Mesodermal cell (in vitro differentiated cells): ENCODE data around the gene SLC2A5.
"Not testable (repeated sequence)": the region's sequence is repeated elsewhere in the genome, so short reads cannot be mapped to it uniquely, and the experiment has no call there.

Source experiments
- H3K27ac ChIP-seq: 2 replicates; pipeline ENCODE4 v1.7.0; 2013; ENCODE audit warnings: mild to moderate bottlenecking, low read depth, low read length, moderate library complexity; ENCODE audit not compliant: severe bottlenecking
- H3K36me3 ChIP-seq: 2 replicates; pipeline ENCODE4 v1.7.1; 2013; ENCODE audit warnings: mild to moderate bottlenecking, low read length, moderate library complexity; ENCODE audit not compliant: control insufficient read depth, insufficient read depth
- H3K4me1 ChIP-seq: one replicate; pipeline ENCODE4 v1.7.1; 2013; ENCODE audit warnings: mild to moderate bottlenecking, low read length; ENCODE audit not compliant: insufficient read depth, control insufficient read depth, poor library complexity, severe bottlenecking
- H3K4me3 ChIP-seq: 2 replicates; pipeline ENCODE4 v1.7.0; 2013; ENCODE audit warnings: low read length, control low read depth, mild to moderate bottlenecking; ENCODE audit not compliant: insufficient read depth, poor library complexity, severe bottlenecking; ENCODE audit errors: extremely low read depth
- H3K9me3 ChIP-seq: 2 replicates; pipeline ENCODE4 v1.7.1; 2013; ENCODE audit warnings: mild to moderate bottlenecking, low read length, moderate library complexity; ENCODE audit not compliant: control insufficient read depth
- WGBS, 2 experiments: methylation state at CpG; one replicate each; pipeline ENCODE4 v1.1.5; 2013; ENCODE audit warnings: missing lambda C conversion rate in 2 of 2; ENCODE audit not compliant: insufficient coverage in 2 of 2; 5-methylcytosine and 5-hydroxymethylcytosine counted together

Gene SLC2A5

DNA sequence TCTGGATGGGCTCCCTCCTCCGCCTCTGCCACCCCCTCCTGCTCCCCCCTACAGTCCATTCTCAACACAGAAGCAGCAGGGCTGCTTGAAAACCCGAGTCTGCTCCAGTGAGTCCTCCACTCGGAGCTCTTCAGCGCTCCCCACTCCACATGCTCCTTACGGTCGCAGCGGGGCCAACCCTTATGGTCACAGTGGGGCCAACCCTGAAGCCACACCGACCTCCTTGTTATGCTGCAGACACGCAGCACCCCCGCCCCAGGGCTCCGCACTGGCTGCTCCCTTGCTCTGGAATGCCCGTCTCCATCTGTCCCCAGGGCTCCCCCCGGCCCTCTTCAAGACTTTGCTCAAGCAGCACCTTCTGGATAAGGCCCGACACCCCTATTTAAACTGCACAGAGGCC lies 36.9 kb upstream of the SLC2A5 start:
- 85 to 86% methylated on average over 13 of the region's 14 CpGs for WGBS, 2 experiments
- H3K4me3 ChIP-seq: no peak overlapping the region
- H3K4me1 ChIP-seq: peaks cover 3% of the 10 kb centered on the region
- H3K27ac ChIP-seq: no peak overlapping the region
- no peaks in the 10 kb centered on the region for H3K9me3 ChIP-seq
- no peaks in the 10 kb centered on the region for H3K36me3 ChIP-seq

- Histone ChIP-seq H3K36me3 (no peaks in the 10 kb centered on the region), H3K4me3 (no peak overlapping the region), H3K4me1 (no peaks in the 10 kb centered on the region), H3K9me3 (no peaks in the 10 kb centered on the region), H3K27ac (no peak overlapping the region)
- 91 to 92% methylated on average over 17 to 21 of the region's 22 CpGs for WGBS, 2 experiments
These were observed 36.0 kb upstream of the SLC2A5 start for GRCh38 chr1:9105336-9105867.

GRCh38 chr1:9101510-9102146 lies 32.2 kb upstream of the SLC2A5 start:
- WGBS, 2 experiments: 15 to 32% methylated on average over 3 of the region's 4 CpGs
- H3K9me3 ChIP-seq: no peaks in the 10 kb centered on the region
- no peak overlapping the region for H3K4me3 ChIP-seq
- H3K27ac ChIP-seq: no peak overlapping the region
- no peaks in the 10 kb centered on the region for H3K36me3 ChIP-seq
- H3K4me1 ChIP-seq: no peaks in the 10 kb centered on the region

DNA sequence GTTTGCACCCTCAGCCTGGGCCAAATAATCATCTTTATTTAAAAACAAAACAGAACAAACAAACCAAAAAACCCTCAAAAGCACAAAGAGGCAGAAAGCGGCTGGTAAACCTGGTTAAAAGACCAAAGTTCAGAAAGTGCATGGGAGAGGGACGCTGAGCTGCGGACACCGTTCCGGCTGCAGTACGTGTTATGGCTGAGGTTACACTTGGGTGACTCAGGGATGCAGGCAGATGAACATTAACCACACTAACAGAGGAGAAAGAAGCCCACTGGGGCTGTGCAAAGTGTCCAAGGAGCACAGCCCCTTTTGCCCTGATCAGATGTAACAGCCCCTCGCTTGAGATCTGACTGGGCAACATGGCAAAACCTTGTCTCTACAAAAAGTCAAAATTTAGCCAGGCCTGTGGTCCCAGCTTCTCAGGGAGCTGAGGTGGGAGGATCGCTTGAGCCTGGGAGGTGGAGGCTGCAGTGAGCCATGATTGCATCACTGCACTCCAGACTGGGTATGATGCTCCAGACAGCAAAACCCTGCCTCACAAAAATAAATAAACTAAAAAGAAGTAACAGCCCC lies 31.1 kb upstream of the SLC2A5 start:
- Histone ChIP-seq H3K27ac (no peak overlapping the region), H3K9me3 (peaks cover 9% of the 10 kb centered on the region), H3K36me3 (no peaks in the 10 kb centered on the region), H3K4me1 (no peaks in the 10 kb centered on the region), H3K4me3 (no peak overlapping the region)
- WGBS, 2 experiments: 97 to 98% methylated on average over 5 to 7 of the region's 8 CpGs

DNA sequence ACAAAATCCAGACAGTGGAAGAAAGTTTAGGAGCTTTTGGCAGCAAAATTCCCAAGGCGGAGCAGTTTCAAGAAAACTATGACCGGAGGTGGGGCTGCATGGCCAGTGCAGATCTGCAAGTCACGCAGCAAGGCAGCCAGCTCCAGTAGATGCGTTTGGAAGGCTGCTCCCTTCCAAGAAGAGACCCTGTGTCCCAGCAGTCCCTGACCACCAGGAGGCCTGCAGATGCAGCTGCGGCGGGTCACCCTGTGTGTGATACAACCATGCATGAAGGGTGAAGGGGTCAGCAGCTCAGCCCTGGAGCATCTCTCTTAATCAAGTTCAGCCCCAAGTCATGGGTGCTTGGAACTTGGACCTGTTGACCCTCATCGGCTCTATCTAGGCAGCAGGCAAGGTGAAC lies 30.1 kb upstream of the SLC2A5 start:
- WGBS, 2 experiments: 90 to 91% methylated on average over 7 of the region's 7 CpGs
- Histone ChIP-seq H3K9me3 (peaks cover 13% of the 10 kb centered on the region), H3K4me1 (no peaks in the 10 kb centered on the region), H3K36me3 (no peaks in the 10 kb centered on the region), H3K27ac (no peak overlapping the region), H3K4me3 (no peak overlapping the region)

DNA sequence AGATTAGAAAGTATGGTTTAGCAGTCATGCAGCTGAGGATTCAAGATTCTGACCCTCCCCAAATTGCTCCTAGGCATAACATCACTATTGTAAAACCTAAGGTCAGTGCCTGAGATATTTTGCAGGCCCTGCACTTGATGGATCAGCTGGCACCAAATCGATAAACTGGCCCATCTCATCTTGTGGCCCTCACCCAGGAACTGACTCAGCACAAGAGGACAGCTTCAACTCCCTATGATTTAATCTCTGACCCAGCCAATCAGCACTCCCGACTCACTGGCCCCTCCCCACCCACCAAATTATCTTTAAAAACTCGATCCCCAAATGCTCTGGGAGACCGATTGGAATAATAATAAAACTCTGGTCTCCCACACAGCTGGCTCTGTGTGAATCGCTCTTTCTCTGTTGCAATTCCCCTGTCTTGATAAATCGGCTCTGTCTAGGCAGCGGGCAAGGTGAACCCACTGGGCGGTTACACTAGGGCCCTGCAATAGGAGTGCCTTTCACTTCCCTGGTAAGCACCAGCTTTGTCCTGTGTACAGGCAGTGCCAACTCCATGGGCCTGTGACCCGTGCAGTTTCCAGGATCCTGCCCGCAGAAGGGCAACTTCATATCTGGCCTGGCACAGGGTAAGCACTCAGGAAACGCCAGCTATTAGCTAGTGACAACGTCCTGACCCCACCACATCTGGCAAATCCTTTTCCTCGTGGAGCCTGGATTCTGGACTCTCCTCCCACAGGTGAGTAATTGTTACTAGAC lies 28.7 kb upstream of the SLC2A5 start:
- peaks cover 15% of the 10 kb centered on the region for H3K9me3 ChIP-seq
- H3K4me3 ChIP-seq: no peak overlapping the region
- no peaks in the 10 kb centered on the region for H3K36me3 ChIP-seq
- 84 to 90% methylated on average over 13 of the region's 13 CpGs for WGBS, 2 experiments
- H3K27ac ChIP-seq: no peak overlapping the region
- H3K4me1 ChIP-seq: no peaks in the 10 kb centered on the region

DNA sequence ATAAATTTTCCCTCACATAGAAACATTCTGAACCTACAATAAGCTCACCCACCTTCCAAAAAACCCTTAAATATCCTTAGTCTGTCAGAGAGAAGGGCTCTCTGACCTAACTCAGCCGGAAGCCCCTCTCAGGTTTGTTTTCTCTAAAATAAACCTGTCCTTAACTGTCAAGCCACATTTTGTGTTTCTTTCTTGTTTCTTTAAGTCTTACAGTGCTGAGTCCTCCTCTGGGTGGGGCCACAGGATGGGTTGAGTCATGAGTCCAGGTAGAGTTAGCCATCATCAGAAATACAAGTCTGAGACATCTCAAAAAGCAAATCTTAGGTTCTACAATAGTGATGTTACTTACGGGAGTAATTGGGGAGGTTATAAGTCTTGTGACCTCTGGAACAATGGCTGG lies 26.4 kb upstream of the SLC2A5 start:
- no peaks in the 10 kb centered on the region for H3K36me3 ChIP-seq
- H3K4me1 ChIP-seq: no peaks in the 10 kb centered on the region
- no peak overlapping the region for H3K4me3 ChIP-seq
- WGBS, 2 experiments: 100% methylated on average over 1 of the region's 2 CpGs
- no peak overlapping the region for H3K27ac ChIP-seq
- peaks cover 15% of the 10 kb centered on the region for H3K9me3 ChIP-seq

DNA sequence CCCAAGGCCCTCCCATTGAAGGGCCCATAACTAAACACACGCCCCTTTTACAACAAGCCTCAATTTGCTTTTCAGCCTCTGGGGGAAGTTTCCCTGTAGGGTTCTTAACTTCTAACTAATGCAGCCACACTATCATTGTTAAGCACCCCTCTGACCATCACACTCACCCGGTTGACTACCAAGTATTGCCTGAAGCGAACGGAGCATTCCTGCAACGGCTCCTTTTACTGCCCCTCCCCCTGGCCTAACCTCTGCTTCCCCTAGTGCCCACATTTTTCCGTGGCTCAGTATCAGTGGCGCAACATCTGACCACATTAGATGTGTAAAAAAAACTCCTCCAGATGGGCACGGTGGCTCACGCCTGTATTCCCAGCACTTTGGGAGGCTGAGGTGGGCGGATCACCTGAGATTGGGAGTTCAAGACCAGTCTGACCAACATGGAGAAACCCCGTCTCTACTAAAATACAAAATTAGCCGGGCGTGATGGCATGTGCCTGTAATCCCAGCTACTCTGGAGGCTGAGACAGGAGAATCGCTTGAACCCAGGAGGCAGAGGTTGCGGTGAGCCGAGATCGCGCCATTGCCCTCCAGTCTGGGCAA lies 24.7 kb upstream of the SLC2A5 start:
- not testable (repeated sequence) for H3K4me3 ChIP-seq, H3K4me1 ChIP-seq, H3K27ac ChIP-seq, H3K36me3 ChIP-seq
- peaks cover 15% of the 10 kb centered on the region for H3K9me3 ChIP-seq
- 80 to 84% methylated on average over 14 to 16 of the region's 18 CpGs for WGBS, 2 experiments

DNA sequence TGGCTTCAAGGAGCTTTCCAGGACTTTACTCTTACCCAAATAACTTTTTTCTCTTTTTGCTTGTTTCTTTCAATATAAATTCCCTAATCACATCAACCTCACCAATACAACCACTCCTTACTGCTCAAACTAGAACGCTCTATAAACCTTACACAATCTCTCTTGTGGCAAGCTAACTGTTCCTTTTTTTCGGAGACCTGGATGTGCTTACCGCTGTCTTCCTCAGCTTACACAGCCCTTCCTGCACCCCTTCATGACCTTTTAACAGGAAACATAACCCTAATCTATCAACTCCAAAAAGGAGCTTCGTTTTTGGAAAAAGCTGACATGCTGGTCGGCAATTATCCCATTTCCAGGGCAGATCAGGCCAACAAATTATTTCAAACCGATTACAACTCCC lies 24.1 kb upstream of the SLC2A5 start:
- Histone ChIP-seq H3K4me1 (no peaks in the 10 kb centered on the region), H3K36me3 (no peaks in the 10 kb centered on the region), H3K4me3 (no peak overlapping the region), H3K27ac (no peak overlapping the region), H3K9me3 (peaks cover 15% of the 10 kb centered on the region)
- 94 to 96% methylated on average over 6 of the region's 6 CpGs for WGBS, 2 experiments

GRCh38 chr1:9093091-9093490 lies 23.7 kb upstream of the SLC2A5 start:
- Histone ChIP-seq H3K27ac (no peak overlapping the region), H3K4me1 (no peaks in the 10 kb centered on the region), H3K9me3 (peaks cover 15% of the 10 kb centered on the region), H3K36me3 (no peaks in the 10 kb centered on the region), H3K4me3 (no peak overlapping the region)
- WGBS, 2 experiments: 88 to 94% methylated on average over 4 to 5 of the region's 6 CpGs
